ENCODE data around the gene ATP8A2. TPM values are rescaled to one million over a fixed set of nuclear protein-coding genes. Genes with fewer than 3 reads are reported as not detected.

Gene ATP8A2
- total RNA-seq, 2 donors from 2014 or later = 0.08 to 0.19 TPM

DNA sequence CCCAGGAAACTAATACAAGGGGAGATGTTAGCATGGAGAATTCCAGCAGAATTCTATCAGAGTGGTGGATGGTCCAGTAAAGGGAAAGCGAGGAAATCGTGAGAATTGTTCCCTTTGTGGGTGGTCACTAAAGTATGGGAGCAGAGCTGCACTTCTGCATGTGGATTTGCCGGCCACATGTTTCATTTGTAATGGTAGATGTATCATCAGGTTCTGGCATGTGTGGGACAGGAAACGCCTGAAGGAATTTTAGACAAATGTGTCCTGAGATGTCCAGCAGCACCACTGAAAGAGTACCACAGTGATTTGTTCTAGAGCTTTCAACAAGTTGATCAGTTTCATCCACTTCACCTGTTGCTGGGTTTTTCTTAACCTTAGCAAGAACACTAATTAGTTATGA, 371.6 kb downstream of the ATP8A2 start:
- DNase-seq (ENCODE audit: low spot score) = no peak
- no peaks in the 10 kb centered on the region for H3K27me3 ChIP-seq
- TF ChIP-seq, protein P1, sequence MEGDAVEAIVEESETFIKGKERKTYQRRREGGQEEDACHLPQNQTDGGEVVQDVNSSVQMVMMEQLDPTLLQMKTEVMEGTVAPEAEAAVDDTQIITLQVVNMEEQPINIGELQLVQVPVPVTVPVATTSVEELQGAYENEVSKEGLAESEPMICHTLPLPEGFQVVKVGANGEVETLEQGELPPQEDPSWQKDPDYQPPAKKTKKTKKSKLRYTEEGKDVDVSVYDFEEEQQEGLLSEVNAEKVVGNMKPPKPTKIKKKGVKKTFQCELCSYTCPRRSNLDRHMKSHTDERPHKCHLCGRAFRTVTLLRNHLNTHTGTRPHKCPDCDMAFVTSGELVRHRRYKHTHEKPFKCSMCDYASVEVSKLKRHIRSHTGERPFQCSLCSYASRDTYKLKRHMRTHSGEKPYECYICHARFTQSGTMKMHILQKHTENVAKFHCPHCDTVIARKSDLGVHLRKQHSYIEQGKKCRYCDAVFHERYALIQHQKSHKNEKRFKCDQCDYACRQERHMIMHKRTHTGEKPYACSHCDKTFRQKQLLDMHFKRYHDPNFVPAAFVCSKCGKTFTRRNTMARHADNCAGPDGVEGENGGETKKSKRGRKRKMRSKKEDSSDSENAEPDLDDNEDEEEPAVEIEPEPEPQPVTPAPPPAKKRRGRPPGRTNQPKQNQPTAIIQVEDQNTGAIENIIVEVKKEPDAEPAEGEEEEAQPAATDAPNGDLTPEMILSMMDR (IDR thresholded peaks at IDR 0.05) = no peak
- H3K9me3 ChIP-seq = no peaks in the 10 kb centered on the region
- H3K27ac ChIP-seq = no peak overlapping the region
- no peaks in the 10 kb centered on the region for H3K36me3 ChIP-seq
- H3K4me1 ChIP-seq = peaks cover 0 to 4% of the 10 kb centered on the region in 2 donors
- H3K4me3 ChIP-seq = no peak overlapping the region

DNA sequence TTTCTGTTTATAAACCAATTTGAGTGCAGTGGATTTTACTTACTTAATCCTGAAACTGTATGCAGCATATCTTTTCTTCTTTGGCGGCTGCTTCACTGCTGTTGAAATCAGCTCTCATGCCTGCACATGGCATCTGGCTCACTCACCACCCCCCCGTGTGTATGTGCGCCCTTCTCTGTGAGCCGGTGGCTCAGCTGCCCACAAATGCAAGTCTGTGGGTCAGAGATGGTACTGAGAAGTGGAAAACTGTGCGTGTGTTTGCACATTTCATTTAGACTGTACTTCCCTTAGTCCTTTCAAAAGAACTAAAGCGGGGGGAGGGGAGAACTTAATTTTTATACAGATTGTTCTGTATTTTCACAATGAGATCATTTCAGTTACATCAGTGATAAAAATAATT, 372.4 kb downstream of the ATP8A2 start:
- Histone ChIP-seq H3K4me1 (no peaks in the 10 kb centered on the region), H3K36me3 (no peaks in the 10 kb centered on the region), H3K27me3 (no peaks in the 10 kb centered on the region), H3K27ac (no peak overlapping the region), H3K4me3 (no peak overlapping the region), H3K9me3 (no peaks in the 10 kb centered on the region)
- TF ChIP-seq, protein P1 (IDR thresholded peaks at IDR 0.05) = no peak
- no peak for DNase-seq (ENCODE audit: low spot score)

DNA sequence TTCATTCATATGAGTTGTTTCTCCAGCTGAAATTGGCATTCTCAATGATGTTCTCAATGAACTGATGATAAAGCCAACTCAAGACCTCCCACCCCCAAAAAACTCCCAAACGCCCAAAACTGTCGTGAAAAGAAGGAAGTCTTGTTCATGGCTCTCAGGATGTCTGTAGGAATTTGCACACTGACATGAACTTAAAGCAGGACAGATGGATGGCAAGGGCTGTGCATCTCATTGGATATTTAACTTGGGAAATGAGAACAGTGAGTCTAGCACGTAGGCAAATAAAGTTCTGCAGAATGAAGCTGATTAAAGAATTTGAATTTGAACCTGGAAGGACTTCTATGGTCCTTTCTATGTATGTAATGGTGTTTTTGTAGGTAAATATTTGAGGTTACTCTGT, 374.4 kb downstream of the ATP8A2 start:
- Histone ChIP-seq H3K4me1 (no peaks in the 10 kb centered on the region), H3K27ac (no peak overlapping the region), H3K36me3 (no peaks in the 10 kb centered on the region), H3K4me3 (no peak overlapping the region), H3K27me3 (no peaks in the 10 kb centered on the region), H3K9me3 (no peaks in the 10 kb centered on the region)
- no peak for DNase-seq (ENCODE audit: low spot score)
- TF ChIP-seq, protein P1 (IDR thresholded peaks at IDR 0.05) = no peak

DNA sequence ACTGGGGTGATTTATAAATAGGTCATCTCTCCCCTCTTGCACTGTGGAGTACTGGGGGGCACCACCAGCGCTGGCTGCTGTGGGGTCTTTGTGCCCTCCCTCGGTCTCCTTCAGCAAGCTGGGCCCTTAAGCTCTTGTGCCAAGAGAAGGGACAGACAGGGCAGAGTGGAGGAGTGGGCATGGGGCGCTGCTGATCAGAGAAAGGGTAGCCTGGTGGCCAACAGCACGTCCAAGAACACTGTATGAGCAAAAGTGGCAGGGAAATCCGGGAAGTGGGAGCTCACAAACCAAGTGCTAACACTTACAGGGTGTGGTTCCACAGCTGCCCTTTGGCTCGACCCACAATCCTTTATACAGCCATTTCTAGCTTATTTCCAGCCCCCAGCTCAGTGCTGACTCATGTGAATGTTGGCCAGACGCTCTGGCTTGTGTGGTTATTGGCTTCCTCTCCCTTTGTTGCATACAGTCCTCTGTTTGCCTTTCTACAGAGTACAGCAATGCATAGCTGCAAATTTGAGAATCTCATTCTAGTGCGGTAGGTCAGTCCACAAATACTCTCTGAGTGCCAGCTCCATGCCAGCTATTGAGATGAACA, 381.3 kb downstream of the ATP8A2 start:
- H3K27ac ChIP-seq = no peak overlapping the region
- no peaks in the 10 kb centered on the region for H3K27me3 ChIP-seq
- peak; percentile 80 for DNase-seq (ENCODE audit: low spot score)
- no peak overlapping the region for H3K4me3 ChIP-seq
- TF ChIP-seq, protein P1 (IDR thresholded peaks at IDR 0.05) = no peak
- no peaks in the 10 kb centered on the region for H3K36me3 ChIP-seq
- peaks cover 0 to 13% of the 10 kb centered on the region in 2 donors for H3K4me1 ChIP-seq
- H3K9me3 ChIP-seq = no peaks in the 10 kb centered on the region

DNA sequence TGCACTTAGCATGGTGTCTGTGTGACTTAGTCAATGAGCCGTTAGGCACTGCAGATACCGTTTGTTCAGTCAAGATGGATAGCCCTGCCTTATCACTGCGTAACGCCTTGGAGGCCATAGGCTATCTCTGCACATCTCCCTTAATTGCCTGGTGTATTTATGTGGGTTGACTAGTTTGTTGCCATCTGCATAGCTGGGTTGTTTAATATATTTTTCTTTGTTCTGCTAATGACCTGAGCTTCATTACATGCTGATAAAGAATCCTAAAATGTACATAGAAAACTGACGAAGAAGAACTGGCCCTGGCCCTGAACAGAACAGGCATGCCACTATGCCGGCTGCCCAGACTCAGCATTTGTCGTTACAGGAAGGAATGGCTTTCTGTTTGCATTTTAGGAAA, 382.2 kb downstream of the ATP8A2 start:
- Histone ChIP-seq H3K4me1 (peaks cover 0 to 13% of the 10 kb centered on the region in 2 donors), H3K36me3 (no peaks in the 10 kb centered on the region), H3K4me3 (no peak overlapping the region), H3K9me3 (no peaks in the 10 kb centered on the region), H3K27me3 (no peaks in the 10 kb centered on the region), H3K27ac (no peak overlapping the region)
- DNase-seq (ENCODE audit: low spot score) = no peak
- TF ChIP-seq, protein P1 (IDR thresholded peaks at IDR 0.05) = no peak

DNA sequence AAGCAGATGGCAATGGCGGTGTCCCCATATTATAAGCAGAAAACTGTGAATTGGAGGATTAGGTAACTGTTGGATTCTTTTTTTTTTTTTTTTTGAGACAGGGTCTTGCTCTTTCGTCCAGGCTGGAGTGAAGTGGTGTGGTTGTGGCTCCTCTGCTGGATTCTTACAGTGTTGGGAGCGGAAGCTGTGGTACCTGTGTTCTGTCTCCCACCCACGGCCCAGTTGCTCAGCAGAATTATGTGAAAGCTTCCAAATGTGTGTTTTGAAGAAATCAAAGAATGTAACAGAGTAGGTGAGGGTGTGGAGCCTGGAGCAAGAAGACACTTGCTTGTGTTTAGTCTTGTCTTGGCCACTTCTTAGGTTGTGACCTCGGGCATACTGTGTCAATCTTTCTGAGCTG, 384.5 kb downstream of the ATP8A2 start:
- Histone ChIP-seq H3K4me1 (peaks cover 0 to 13% of the 10 kb centered on the region in 2 donors), H3K36me3 (no peaks in the 10 kb centered on the region)

More for the DNA sequence above, 384.5 kb downstream of the ATP8A2 start:
- Histone ChIP-seq H3K27ac (no peak overlapping the region), H3K27me3 (no peaks in the 10 kb centered on the region), H3K9me3 (no peaks in the 10 kb centered on the region), H3K4me3 (no peak overlapping the region)
- no peak for DNase-seq (ENCODE audit: low spot score)
- TF ChIP-seq, protein P1 (IDR thresholded peaks at IDR 0.05) = no peak
